Astrocyte of the cerebellum (primary cell): Measurements from ENCODE around the gene CDKAL1.
"Not testable (repeated sequence)": the region's sequence is repeated elsewhere in the genome, so short reads cannot be mapped to it uniquely, and the experiment has no call there.

Experiments
- DNase-seq: peaks from one replicate; pipeline ENCODE4 v3.0.0-alpha.2; 2011; ENCODE audit warnings: low read depth
- H3K4me3 ChIP-seq: 2 replicates; pipeline ENCODE4 v1.5.1; 2011; ENCODE audit warnings: mild to moderate bottlenecking, low read depth, low read length, moderate library complexity
- in situ Hi-C: cut with HindIII; loops from 2 replicates; pipeline ENCODE4 v1.10.0; 2017; ENCODE audit warnings: low sequenced_read_pairs
- TF ChIP-seq, protein P1 (sequence below): IDR thresholded peaks from 2 replicates; pipeline ENCODE4 v1.5.1; 2012; ENCODE audit warnings: low read length, low read depth, moderate library complexity, mild to moderate bottlenecking; ENCODE audit errors: missing control alignments

Gene CDKAL1

DNA sequence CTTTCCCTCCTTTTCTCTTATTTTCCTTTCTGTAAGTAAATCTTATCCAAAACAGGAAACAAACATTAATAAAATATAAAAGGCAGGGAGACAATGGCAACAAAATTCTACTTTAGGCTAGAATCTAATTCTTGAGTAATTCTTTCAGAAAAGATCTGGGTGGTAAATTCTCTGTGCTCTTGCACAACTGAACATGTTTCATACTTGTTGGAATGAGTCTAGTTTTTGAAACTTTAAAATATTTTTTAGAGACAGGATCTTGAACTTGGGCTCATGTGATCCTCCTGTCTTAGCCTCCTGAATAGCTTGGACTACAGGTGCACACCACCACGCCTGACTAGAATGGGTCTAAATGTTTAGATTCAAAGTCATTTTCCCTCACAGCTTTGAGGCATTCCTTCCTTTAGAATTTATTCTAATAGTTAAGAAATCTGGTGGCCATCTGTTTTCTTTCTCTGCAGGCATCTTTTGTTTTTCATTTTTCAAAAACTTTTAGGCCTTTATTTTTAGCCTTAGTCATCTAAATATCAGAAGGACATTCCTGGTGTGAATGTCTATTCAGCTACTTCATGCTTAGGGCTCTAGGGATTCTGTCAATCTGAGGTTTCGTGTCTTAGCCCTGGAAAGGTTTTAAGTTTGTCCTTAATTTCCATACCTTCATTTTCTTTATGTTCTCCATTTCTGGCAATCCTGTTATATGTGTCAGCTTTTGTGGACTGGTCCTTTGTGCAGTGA is 76.5 kb downstream of the CDKAL1 start:
- in situ Hi-C loops = no loop called here
- TF ChIP-seq, protein P1, sequence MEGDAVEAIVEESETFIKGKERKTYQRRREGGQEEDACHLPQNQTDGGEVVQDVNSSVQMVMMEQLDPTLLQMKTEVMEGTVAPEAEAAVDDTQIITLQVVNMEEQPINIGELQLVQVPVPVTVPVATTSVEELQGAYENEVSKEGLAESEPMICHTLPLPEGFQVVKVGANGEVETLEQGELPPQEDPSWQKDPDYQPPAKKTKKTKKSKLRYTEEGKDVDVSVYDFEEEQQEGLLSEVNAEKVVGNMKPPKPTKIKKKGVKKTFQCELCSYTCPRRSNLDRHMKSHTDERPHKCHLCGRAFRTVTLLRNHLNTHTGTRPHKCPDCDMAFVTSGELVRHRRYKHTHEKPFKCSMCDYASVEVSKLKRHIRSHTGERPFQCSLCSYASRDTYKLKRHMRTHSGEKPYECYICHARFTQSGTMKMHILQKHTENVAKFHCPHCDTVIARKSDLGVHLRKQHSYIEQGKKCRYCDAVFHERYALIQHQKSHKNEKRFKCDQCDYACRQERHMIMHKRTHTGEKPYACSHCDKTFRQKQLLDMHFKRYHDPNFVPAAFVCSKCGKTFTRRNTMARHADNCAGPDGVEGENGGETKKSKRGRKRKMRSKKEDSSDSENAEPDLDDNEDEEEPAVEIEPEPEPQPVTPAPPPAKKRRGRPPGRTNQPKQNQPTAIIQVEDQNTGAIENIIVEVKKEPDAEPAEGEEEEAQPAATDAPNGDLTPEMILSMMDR = no peak
- H3K4me3 ChIP-seq = no peak overlapping the region
- no peak for DNase-seq

DNA sequence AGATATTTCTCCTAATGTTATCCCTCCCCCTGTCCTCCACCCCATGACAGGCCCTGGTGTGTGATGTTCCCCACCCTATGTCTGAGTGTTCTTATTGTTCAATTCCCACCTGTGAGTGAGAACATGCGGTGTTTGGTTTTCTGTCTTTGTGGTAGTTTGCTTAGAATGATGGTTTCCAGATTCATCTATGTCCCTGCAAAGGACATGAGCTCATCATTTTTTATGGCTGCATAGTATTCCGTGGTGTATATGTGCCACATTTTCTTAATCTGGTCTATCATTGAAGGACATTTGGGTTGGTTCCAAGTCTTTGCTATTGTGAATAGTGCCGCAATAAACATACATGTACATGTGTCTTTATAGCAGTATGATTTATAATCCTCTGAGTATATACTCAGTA is 83.3 kb downstream of the CDKAL1 start:
- H3K4me3 ChIP-seq, in situ Hi-C loops, DNase-seq: not testable (repeated sequence)

DNA sequence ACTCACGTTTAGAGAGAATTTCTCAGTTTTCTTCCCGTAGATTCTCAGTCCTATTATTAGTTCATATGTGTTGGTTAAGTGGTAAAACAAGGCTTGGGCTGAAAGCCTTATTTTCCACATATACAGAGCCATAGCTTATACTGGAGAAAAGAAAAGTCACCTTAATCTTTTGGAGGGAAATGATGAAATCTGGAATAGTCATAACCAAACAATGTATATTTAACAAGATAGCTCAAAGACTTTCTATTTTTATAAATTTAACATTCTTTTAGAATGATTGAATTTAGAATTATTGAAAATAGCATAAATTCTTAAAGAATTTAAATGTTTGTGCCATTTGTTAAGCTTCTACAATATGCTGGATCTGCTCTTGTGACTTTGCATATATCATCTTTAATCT is 85.8 kb downstream of the CDKAL1 start:
- no peak for DNase-seq
- TF ChIP-seq, protein P1 = no peak
- H3K4me3 ChIP-seq = no peak overlapping the region
- in situ Hi-C loops = no loop called here

DNA sequence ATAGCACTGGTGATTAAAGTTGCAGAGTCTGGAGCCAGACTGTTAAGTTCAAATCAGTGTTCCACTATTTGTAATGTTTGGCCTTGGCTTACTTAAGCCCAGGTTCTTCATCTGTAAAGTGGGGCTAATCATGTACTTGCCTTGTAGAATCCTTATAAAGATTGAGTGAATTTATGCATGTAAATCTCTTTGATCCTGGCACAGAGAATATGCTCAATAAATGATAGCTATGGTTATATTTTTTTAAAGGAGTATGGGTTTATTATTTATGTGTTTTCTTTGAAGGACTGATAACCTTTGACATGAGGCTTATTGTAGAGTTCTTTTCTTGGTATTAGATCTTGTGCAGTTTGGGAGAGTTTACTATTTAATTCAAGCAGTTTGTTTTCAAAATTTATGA is 89.5 kb downstream of the CDKAL1 start:
- in situ Hi-C loops = no loop called here
- DNase-seq = no peak
- TF ChIP-seq, protein P1 = no peak
- no peak overlapping the region for H3K4me3 ChIP-seq

DNA sequence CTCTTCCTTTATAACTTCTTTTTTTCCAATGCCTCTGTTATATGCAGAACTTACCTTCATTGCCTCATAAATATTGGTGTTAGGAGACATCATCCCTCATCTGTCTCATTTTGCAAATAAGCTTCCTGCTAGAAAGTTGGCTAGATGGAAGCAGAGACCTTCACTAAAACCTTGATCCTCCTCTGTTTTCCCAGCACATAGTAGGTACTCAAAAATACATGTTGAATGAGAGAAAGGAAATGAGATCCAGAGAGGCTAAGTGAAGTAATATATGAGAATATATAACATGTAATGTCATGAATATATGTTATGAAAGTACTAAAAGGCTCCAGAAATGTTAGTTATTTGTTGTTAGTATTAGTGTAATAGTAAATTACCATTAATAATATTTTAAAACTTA is 91.9 kb downstream of the CDKAL1 start:
- TF ChIP-seq, protein P1 = no peak
- H3K4me3 ChIP-seq = no peak overlapping the region
- no peak for DNase-seq
- in situ Hi-C loops = no loop called here

DNA sequence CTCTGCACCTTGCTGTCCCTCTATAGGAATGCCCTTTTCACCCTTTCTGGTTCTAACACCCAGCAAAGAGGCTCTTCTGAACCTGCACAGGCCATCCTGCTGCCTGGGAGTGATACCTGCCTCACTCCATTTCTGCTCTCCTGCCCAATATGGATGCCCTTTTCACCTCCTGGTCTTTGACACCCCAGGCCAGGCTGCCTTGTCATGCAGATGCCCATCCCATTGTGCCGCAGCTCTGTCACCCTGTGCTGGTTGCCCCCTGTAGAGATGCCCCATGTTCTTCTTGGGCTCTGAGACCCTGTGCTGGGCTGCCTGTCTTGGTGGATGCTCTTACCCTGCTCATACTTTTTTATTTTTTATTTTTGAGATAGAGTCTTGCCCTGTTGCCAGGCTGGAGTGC is 95.3 kb downstream of the CDKAL1 start:
- no peak overlapping the region for H3K4me3 ChIP-seq
- DNase-seq = no peak
- in situ Hi-C loops = no loop called here
- TF ChIP-seq, protein P1 = no peak

DNA sequence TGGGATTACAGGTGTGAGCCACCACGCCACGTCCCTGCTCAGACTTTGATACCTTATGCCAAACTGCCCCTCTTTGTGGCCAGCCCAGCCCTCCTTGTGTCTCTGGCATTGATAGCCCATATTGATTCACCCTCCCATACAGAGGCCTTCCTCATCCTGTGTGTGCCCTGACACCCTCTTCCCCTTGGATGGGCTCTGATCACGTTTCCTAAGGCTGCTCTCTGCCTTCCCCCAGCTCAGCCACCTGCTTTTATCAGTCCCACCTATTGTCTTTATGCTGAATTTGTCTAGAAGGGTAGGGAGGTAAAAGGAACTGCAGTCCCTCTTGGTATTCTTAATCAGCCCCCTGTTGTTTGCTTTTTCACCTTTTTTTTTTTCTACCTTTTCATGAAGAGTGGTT is 95.9 kb downstream of the CDKAL1 start:
- H3K4me3 ChIP-seq = no peak overlapping the region
- no peak for DNase-seq
- in situ Hi-C loops = no loop called here
- TF ChIP-seq, protein P1 = no peak
